ENCODE data around the gene ELP6.

ELP6 gene

GRCh38 chr3:47456984-47457383 lies 56.5 kb downstream of the ELP6 start:
- H3K27ac ChIP-seq, result 0 out of 2 replicates have a peak overlapping the region, but pooled peaks have one; percentile 51

GRCh38 chr3:47455806-47456452 lies 57.6 kb downstream of the ELP6 start:
- no peak for TF ChIP-seq CTCF (conservative IDR thresholded peaks at IDR 0.05)
- no peak for TF ChIP-seq ZFX (IDR thresholded peaks at IDR 0.05)
- H3K27ac ChIP-seq, result peak overlapping the region; percentile 51

More at GRCh38 chr3:47456984-47457383, 56.5 kb downstream of the ELP6 start:
- TF ChIP-seq CTCF (conservative IDR thresholded peaks at IDR 0.05), result no peak
- TF ChIP-seq ZFX (IDR thresholded peaks at IDR 0.05), result no peak

GRCh38 chr3:47452453-47453215 lies 60.9 kb downstream of the ELP6 start:
- TF ChIP-seq CTCF (conservative IDR thresholded peaks at IDR 0.05) (no peak), ZFX (IDR thresholded peaks at IDR 0.05) (no peak)
- no peak overlapping the region for H3K27ac ChIP-seq
